ENCODE results near the gene ADISSP.

- TF ChIP-seq PATZ1 (CRISPR knock-in tag; IDR thresholded peaks at IDR 0.05; ENCODE audit: borderline replicate concordance) (no peak), ARNTL (CRISPR knock-in tag; IDR thresholded peaks at IDR 0.05; ENCODE audit: borderline replicate concordance, low read depth) (no peak), ZNF565 (CRISPR knock-in tag; conservative IDR thresholded peaks at IDR 0.05; ENCODE audit: low read depth) (no peak), ZNF8 (CRISPR knock-in tag; IDR thresholded peaks at IDR 0.05) (no peak), ZFP3 (CRISPR knock-in tag; IDR thresholded peaks at IDR 0.05) (no peak)
These were observed 19.2 kb upstream of the ADISSP start, which contains the start of gene CENPB for GRCh38 chr20:3786665-3787323.
